KMS-11 (cell line): ENCODE measurements around the gene RPUSD3.

Source experiments
- H2AFZ ChIP-seq: fragments of 200-600 bp; sonication (generic); 2 replicates; pipeline ENCODE4 v1.6.1; 2016; ENCODE audit warnings: antibody characterized with exemption, mixed run types, low read depth
- H3K27ac ChIP-seq: fragments of 200-600 bp; sonication (generic); 2 replicates; pipeline ENCODE4 v1.6.1; 2016; ENCODE audit warnings: mild to moderate bottlenecking, mixed run types
- H3K27me3 ChIP-seq: fragments of 200-600 bp; sonication (generic); 2 replicates; pipeline ENCODE4 v1.6.1; 2017; ENCODE audit warnings: mild to moderate bottlenecking, low read depth, mixed run types, moderate library complexity; ENCODE audit not compliant: insufficient read depth
- H3K36me3 ChIP-seq: fragments of 200-600 bp; sonication (generic); 2 replicates; pipeline ENCODE4 v1.6.1; 2017; ENCODE audit warnings: mild to moderate bottlenecking, mixed run types; ENCODE audit not compliant: insufficient read depth
- H3K4me1 ChIP-seq: fragments of 200-600 bp; sonication (generic); 2 replicates; pipeline ENCODE4 v1.6.1; 2016; ENCODE audit warnings: mild to moderate bottlenecking, low read depth, mixed run types; ENCODE audit not compliant: poor library complexity, severe bottlenecking
- H3K4me2 ChIP-seq: fragments of 200-600 bp; sonication (generic); 2 replicates; pipeline ENCODE4 v1.7.0; 2016; ENCODE audit warnings: mild to moderate bottlenecking, mixed run types
- H3K4me3 ChIP-seq: fragments of 200-600 bp; sonication (generic); IDR thresholded peaks from 2 replicates; pipeline ENCODE4 v1.6.1; 2017; ENCODE audit warnings: low read depth, low read length, mixed read lengths; ENCODE audit not compliant: insufficient read depth
- H3K79me2 ChIP-seq: fragments of 200-600 bp; sonication (generic); 2 replicates; pipeline ENCODE4 v1.6.1; 2016; ENCODE audit warnings: low read depth, mixed run types; ENCODE audit not compliant: insufficient read depth
- H3K9ac ChIP-seq: fragments of 200-600 bp; sonication (generic); 2 replicates; pipeline ENCODE4 v1.6.1; 2016; ENCODE audit warnings: mild to moderate bottlenecking, mixed run types
- H4K20me1 ChIP-seq: fragments of 200-600 bp; sonication (generic); 2 replicates; pipeline ENCODE4 v1.6.1; 2016; ENCODE audit warnings: mild to moderate bottlenecking, mixed run types; ENCODE audit not compliant: insufficient read depth
- TF ChIP-seq, protein P1 (sequence below): fragments of 200-600 bp; sonication (generic); conservative IDR thresholded peaks from 2 replicates; pipeline ENCODE4 v1.6.1; 2017; ENCODE audit warnings: low read depth, mild to moderate bottlenecking, antibody characterized with exemption, low read length, moderate library complexity, mixed read lengths

The RPUSD3 gene

DNA sequence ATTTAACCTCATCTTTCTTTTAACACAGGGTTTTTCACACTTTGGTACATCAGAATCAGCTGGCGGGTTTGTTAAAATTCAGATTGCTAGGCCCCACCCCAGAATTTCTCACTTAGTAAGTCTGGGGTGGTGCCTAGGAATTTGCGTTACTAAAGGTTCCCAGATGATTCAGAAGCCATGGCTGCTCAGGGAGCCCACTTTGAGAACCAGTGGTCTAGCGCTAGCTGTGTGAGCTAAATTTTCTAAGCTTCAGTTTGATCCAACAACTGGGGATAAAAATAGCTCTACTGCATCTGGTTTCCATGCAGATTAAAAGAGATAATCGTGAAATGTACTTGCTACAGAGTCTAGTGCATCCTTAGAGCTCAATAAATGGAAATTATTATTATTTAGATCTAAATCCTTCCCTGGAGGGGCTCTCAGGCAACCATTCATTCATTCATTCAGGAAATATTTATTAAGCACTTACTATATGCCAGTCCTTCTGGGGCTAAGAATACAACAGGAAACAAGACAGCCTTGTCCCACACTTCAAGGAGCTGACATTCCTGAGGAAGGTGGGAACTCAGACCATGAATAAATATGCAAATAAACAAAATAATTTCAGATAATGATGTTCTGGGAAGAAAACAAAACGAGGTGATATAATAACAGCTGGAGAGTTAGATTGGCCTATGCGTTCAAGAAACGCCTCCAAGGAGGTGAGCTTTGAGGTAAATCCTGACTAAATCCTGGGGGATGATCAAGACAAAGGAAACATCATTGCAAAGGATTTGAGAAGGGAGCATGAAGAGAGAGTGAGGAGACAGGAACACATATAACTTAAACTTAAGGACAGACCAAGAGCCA, 40.1 kb upstream of the RPUSD3 start:
- Histone ChIP-seq H4K20me1 (no peaks in the 10 kb centered on the region), H3K79me2 (no peaks in the 10 kb centered on the region), H2AFZ (no peak overlapping the region), H3K36me3 (no peaks in the 10 kb centered on the region), H3K4me3 (no peak overlapping the region), H3K4me2 (no peak overlapping the region), H3K4me1 (peaks cover 9% of the 10 kb centered on the region), H3K27ac (no peak overlapping the region), H3K27me3 (no peaks in the 10 kb centered on the region), H3K9ac (no peak overlapping the region)
- TF ChIP-seq, protein P1, sequence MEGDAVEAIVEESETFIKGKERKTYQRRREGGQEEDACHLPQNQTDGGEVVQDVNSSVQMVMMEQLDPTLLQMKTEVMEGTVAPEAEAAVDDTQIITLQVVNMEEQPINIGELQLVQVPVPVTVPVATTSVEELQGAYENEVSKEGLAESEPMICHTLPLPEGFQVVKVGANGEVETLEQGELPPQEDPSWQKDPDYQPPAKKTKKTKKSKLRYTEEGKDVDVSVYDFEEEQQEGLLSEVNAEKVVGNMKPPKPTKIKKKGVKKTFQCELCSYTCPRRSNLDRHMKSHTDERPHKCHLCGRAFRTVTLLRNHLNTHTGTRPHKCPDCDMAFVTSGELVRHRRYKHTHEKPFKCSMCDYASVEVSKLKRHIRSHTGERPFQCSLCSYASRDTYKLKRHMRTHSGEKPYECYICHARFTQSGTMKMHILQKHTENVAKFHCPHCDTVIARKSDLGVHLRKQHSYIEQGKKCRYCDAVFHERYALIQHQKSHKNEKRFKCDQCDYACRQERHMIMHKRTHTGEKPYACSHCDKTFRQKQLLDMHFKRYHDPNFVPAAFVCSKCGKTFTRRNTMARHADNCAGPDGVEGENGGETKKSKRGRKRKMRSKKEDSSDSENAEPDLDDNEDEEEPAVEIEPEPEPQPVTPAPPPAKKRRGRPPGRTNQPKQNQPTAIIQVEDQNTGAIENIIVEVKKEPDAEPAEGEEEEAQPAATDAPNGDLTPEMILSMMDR = no peak

DNA sequence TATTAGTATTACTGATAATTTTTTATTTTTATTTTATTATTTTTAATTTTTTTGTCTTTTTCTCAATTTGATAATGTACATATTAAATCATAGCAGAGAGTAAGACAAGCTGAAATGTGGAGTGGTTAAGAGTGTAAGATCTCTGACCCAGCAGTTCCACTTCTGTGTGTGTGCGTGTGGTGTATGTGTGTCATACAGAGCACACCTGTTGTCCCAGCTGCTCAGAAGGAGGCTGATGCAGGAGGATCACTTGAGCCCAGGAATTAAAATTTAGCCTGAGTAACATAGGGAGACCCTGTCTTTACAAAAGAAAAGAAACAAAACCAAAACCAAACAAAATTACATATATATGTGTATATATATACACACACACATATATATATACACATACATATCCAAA, 37.6 kb upstream of the RPUSD3 start:
- H3K27ac ChIP-seq = no peak overlapping the region
- no peak overlapping the region for H3K9ac ChIP-seq
- H3K4me1 ChIP-seq = peaks cover 10% of the 10 kb centered on the region
- H3K4me3 ChIP-seq = no peak overlapping the region
- no peaks in the 10 kb centered on the region for H3K79me2 ChIP-seq
- H4K20me1 ChIP-seq = no peaks in the 10 kb centered on the region
- no peak overlapping the region for H3K4me2 ChIP-seq
- no peaks in the 10 kb centered on the region for H3K27me3 ChIP-seq
- TF ChIP-seq, protein P1 = no peak
- no peak overlapping the region for H2AFZ ChIP-seq
- no peaks in the 10 kb centered on the region for H3K36me3 ChIP-seq

DNA sequence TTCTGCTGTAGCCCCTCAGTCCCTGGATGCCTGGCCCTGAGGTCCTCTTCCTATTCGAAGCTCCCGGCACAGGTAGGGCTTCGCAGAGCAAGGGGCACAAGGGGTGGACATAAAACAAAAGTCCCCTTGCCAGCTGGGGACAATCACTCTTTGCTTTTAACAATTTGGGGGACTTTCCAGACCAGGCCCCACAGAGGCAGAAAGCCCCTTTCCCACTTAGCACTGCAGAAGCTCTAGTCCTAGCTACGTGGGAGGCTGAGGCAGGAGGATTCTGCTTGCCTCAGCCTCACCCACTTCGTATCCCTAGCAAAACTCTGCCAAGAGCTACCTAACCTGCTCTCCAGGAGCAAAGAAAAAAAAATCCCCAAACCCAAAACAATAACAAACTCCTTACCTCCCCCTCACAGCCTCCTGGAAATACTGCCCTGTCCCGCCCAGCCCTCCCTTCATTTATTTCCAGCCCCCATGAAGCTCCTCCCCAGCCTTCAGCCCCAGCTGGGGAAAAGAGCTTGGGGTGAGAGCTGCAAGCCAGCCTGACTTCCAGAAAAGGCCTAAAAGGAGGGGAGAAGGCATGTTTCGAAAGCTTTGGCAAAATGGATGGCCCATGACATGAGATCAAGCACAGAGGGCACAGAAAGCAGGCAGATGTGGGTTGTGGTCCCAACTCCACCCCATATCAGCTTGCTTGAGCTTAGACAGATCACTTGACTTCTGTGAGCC, 36.2 kb upstream of the RPUSD3 start, which contains the start of gene CIDEC:
Gene CIDEC, minus strand, starts transcription at position 424 of the 720 bp plus-strand sequence. CDS start 1,767 bp downstream, outside the sequence.
- Histone ChIP-seq H3K4me3 (no peak within 1 kb of the TSS), H4K20me1 (no peaks in the 10 kb centered on the region), H3K27ac (no peak within 1 kb of the TSS), H3K4me1 (peaks cover 10% of the 10 kb centered on the region), H3K36me3 (no peaks in the 10 kb centered on the region), H3K4me2 (no peak within 1 kb of the TSS), H3K9ac (no peak within 1 kb of the TSS), H3K79me2 (no peaks in the 10 kb centered on the region), H3K27me3 (no peaks in the 10 kb centered on the region), H2AFZ (no peak within 1 kb of the TSS)
- TF ChIP-seq, protein P1 = no peak

DNA sequence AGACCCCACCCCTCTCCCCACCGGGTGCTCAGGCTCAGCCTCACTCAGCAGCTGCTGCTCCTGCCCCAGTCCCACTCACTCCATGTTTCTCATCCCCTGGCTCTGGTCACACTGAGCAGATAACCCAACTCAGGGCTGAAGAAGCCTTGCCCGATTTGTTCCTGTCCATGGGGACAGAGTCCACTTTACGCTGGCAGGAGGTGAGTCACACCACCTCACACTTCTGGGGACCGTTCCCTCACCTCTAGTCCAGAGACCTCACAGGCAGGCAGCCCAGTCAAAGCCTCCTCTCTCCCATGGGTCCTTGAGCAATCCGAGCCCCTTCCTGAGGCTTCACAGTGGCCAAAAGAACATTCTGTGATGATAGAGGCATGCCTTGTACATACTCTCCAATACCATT, 34.9 kb upstream of the RPUSD3 start:
- TF ChIP-seq, protein P1 = no peak
- Histone ChIP-seq H3K9ac (no peak overlapping the region), H2AFZ (no peak overlapping the region), H3K36me3 (no peaks in the 10 kb centered on the region), H3K4me3 (no peak overlapping the region), H3K79me2 (no peaks in the 10 kb centered on the region), H4K20me1 (no peaks in the 10 kb centered on the region), H3K4me1 (peaks cover 10% of the 10 kb centered on the region), H3K4me2 (no peak overlapping the region), H3K27me3 (no peaks in the 10 kb centered on the region), H3K27ac (no peak overlapping the region)
